K562 (cell line): ENCODE data around the gene LHB. TPM values are rescaled to one million over a fixed set of nuclear protein-coding genes. Genes with fewer than 3 reads are reported as not detected.
A peak's percentile ranks its signal among the peaks of the same experiment; 100 is the strongest.

ENCODE experiments used
- CTCF ChIP-seq, 3 experiments: IDR thresholded peaks in 2 of 3; conservative IDR thresholded peaks in 1 of 3; 2 replicates each; pipeline ENCODE4 v1.5.1; 2011 to 2012; ENCODE audit warnings: low read length in 3 of 3, mild to moderate bottlenecking in 3 of 3, control low read depth in 2 of 3, improper control_type of control experiment in 1 of 3, inconsistent platforms in 1 of 3, low read depth in 1 of 3, mixed read lengths in 1 of 3, moderate library complexity in 1 of 3; ENCODE audit not compliant: insufficient read depth in 2 of 3
- MGA ChIP-seq: fragments of 450-650 bp; IDR thresholded peaks from 2 replicates; pipeline ENCODE4 v1.6.1; 2016; ENCODE audit warnings: mild to moderate bottlenecking, moderate library complexity
- polyA plus RNA-seq, 8 experiments: library from polyadenylated mRNA; depleted of rRNA in 4 of 8; stranded (reverse) in 5 of 8; unstranded in 3 of 8; fragments of >200 nt; fragmentation: Nextera tagmentation in 2 of 8; fragmentation: Illumina TruSeq in 1 of 8; extraction: Ambion mirVana in 2 of 8; extraction: Trizol in 1 of 8; gene quantifications; 2 replicates each; pipeline versions ENCODE4 v1.2.1 to v1.2.3, GENCODE V29; 2011 to 2014; ENCODE audit warnings: inconsistent platforms in 1 of 8, missing spikeins in 1 of 8
- total RNA-seq, 7 experiments: library from RNA; depleted of rRNA in 6 of 7; stranded (reverse); fragments of >200 nt in 6 of 7; fragmentation: Illumina TruSeq in 2 of 7; extraction: Trizol in 2 of 7; gene quantifications; 2 replicates each; pipeline versions ENCODE4 v1.2.1 to v1.2.3, GENCODE V29; 2011 to 2021; ENCODE audit warnings: low replicate concordance in 1 of 7

The LHB gene
- total and polyA plus RNA-seq, 9 of the 15 experiments (the other 6 are each of a cell fraction or from before 2014, with no cell fraction given), result 0.54 TPM; not detected in 8

- TF ChIP-seq MGA, result no peak
- peak in 1 of 3 experiments; percentile 16; a peak in 1 of 6 replicates for TF ChIP-seq CTCF (IDR thresholded peaks at IDR 0.05 in 2 of 3, conservative IDR thresholded peaks at IDR 0.05 in 1 of 3; ENCODE audit: insufficient read depth in 2 of 3, low read depth in 1 of 3, low read length in 3 of 3)
Observed at GRCh38 chr19:49064768-49065611, 48.1 kb upstream of the LHB start, which contains the start of gene NTF4 (continued).
